ENCODE measurements around the gene NDUFA7.

NDUFA7 gene

GRCh38 chr19:8321067-8321985 is at the start of gene NDUFA7, which contains the start of gene RPS28:
Gene NDUFA7 (minus strand): TSS chr19:8321375. CDS start chr19:8321358, 17 bp downstream.
Gene RPS28 (plus strand): TSS chr19:8321496. CDS start chr19:8321531, 35 bp downstream.
- TF ChIP-seq CTCF (IDR thresholded peaks at IDR 0.05), result no peak

- no peak for TF ChIP-seq CTCF (IDR thresholded peaks at IDR 0.05)
These were observed 49.2 kb upstream of the NDUFA7 start for GRCh38 chr19:8370176-8371010.

- no peak for TF ChIP-seq CTCF (IDR thresholded peaks at IDR 0.05)
These were observed 46.3 kb upstream of the NDUFA7 start for GRCh38 chr19:8367327-8368001.

GRCh38 chr19:8366961-8367326 is 45.8 kb upstream of the NDUFA7 start:
- TF ChIP-seq CTCF (IDR thresholded peaks at IDR 0.05), result no peak

- TF ChIP-seq CTCF (IDR thresholded peaks at IDR 0.05), result no peak
These were observed 45.0 kb upstream of the NDUFA7 start for GRCh38 chr19:8366121-8366581.

GRCh38 chr19:8363803-8364771 is 42.9 kb upstream of the NDUFA7 start, which contains the start of gene ANGPTL4:
Gene ANGPTL4 (plus strand): TSS chr19:8364155. CDS start chr19:8364322, 167 bp downstream.
- no peak for TF ChIP-seq CTCF (IDR thresholded peaks at IDR 0.05)
